BE2C (cell line): ENCODE results near the gene PRSS1.
"Not testable (repeated sequence)": the region's sequence is repeated elsewhere in the genome, so short reads cannot be mapped to it uniquely, and the experiment has no call there.

ENCODE experiments used
- DNase-seq: peaks from one replicate; pipeline ENCODE4 v3.0.0-alpha.2; 2020
- H3K27me3 ChIP-seq: fragments of 250-450 bp; sonication (Bioruptor Pico); 2 replicates; pipeline ENCODE4 v1.5.1; 2020; ENCODE audit warnings: mild to moderate bottlenecking
- H3K36me3 ChIP-seq: fragments of 250-450 bp; sonication (Bioruptor Pico); 2 replicates; pipeline ENCODE4 v1.5.1; 2020; ENCODE audit warnings: mild to moderate bottlenecking
- H3K4me1 ChIP-seq: fragments of 250-450 bp; sonication (Bioruptor Pico); 2 replicates; pipeline ENCODE4 v1.5.1; 2020
- H3K4me3 ChIP-seq: 2 replicates; pipeline ENCODE4 v1.5.1; 2011; ENCODE audit warnings: low read depth, low read length
- H3K9me3 ChIP-seq: fragments of 250-450 bp; sonication (Bioruptor Pico); 2 replicates; pipeline ENCODE4 v1.5.1; 2020
- TF ChIP-seq, protein P1 (sequence below): IDR thresholded peaks from 2 replicates; pipeline ENCODE4 v1.5.1; 2012; ENCODE audit warnings: mild to moderate bottlenecking, low read depth, low read length

Gene PRSS1

DNA sequence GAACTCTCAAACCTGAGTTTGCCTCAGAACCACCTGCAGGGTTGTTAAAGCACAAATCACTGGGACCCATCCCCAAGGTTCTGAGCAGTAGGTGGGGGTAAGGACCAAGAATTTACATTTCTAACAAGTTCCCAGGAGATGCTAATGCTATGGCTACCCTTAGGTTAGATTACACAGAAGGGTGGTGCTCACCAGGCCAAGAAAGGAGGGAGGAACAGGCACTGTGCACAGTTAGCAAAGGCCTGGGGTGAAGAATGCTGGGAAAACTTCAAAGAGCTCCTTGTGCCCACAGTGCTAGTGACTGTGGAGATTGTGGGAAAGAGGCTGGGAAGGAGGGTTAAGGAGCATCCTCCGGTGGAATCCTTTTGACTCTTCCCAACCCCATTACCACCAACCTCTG lies 12.8 kb downstream of the PRSS1 start:
- Histone ChIP-seq H3K9me3 (no peaks in the 10 kb centered on the region), H3K4me3 (no peak overlapping the region), H3K36me3 (no peaks in the 10 kb centered on the region), H3K27me3 (no peaks in the 10 kb centered on the region), H3K4me1 (no peaks in the 10 kb centered on the region)
- DNase-seq, result no peak
- TF ChIP-seq, protein P1, sequence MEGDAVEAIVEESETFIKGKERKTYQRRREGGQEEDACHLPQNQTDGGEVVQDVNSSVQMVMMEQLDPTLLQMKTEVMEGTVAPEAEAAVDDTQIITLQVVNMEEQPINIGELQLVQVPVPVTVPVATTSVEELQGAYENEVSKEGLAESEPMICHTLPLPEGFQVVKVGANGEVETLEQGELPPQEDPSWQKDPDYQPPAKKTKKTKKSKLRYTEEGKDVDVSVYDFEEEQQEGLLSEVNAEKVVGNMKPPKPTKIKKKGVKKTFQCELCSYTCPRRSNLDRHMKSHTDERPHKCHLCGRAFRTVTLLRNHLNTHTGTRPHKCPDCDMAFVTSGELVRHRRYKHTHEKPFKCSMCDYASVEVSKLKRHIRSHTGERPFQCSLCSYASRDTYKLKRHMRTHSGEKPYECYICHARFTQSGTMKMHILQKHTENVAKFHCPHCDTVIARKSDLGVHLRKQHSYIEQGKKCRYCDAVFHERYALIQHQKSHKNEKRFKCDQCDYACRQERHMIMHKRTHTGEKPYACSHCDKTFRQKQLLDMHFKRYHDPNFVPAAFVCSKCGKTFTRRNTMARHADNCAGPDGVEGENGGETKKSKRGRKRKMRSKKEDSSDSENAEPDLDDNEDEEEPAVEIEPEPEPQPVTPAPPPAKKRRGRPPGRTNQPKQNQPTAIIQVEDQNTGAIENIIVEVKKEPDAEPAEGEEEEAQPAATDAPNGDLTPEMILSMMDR, result no peak

DNA sequence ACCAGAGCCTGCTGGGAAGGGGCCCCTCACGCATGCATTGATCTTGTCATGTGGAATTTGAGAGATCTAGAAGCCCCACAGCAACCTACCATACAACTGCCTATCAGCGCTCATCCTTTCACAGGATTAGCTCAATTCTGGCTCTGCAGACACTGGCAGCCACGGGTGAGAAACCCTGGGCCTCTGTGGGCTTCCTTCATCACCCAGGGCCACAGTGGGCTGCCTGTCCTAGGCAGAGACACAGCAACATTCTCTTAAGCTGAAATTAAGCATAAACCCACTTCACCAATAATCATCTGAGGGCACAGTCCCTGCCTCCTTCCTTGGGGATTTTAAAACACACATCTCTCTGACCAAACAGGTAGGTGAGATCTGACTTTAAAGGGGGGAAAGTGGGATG lies 18.2 kb downstream of the PRSS1 start:
- no peaks in the 10 kb centered on the region for H3K36me3 ChIP-seq

DNA sequence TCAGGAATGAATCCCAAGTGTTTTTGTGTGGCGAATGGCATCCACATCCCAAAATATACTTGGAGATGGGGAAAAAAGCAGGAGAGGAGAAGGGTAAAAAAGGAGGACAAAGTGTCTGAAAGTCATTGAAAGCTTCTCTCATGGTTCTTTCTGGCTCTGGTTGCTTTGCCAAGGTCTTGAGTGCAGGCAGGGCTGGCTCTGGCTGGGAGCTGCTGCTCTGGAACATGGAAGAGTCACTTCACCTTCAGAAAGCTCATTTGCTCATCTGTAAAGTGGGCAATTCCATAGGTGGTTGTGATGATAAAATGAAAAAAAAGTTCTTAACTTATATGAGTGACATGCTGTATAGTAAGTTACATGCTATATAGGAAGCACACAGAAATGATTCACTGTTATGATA lies 18.6 kb downstream of the PRSS1 start:
- TF ChIP-seq, protein P1, result no peak
- no peak for DNase-seq
- Histone ChIP-seq H3K9me3 (no peaks in the 10 kb centered on the region), H3K36me3 (no peaks in the 10 kb centered on the region), H3K4me3 (no peak overlapping the region), H3K27me3 (no peaks in the 10 kb centered on the region), H3K4me1 (no peaks in the 10 kb centered on the region)

More for the DNA sequence above, 18.2 kb downstream of the PRSS1 start:
- DNase-seq, result no peak
- H3K4me3 ChIP-seq, result no peak overlapping the region
- no peaks in the 10 kb centered on the region for H3K4me1 ChIP-seq
- TF ChIP-seq, protein P1, result no peak
- H3K27me3 ChIP-seq, result no peaks in the 10 kb centered on the region
- H3K9me3 ChIP-seq, result no peaks in the 10 kb centered on the region

DNA sequence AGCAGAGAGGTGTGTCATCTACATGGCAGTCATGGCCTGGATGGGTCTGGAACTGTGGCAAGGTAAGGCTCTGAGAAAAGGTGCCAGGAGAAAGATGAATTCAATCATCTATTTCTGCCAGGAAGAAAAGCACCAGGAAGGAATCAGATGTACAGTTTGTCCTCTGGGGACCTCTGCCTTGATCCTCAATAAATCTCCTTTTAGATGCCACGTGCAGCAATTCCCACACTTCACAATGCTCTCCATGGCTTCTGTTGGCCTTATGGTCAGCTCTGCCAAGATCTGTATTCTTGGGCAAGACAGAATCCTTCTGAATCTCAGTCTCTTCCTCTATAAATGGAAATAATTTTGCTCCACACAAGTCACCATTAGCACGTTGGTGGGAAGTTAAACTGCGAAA lies 19.6 kb downstream of the PRSS1 start:
- not testable (repeated sequence) for H3K4me3 ChIP-seq, H3K36me3 ChIP-seq, H3K9me3 ChIP-seq, H3K27me3 ChIP-seq, H3K4me1 ChIP-seq, DNase-seq

DNA sequence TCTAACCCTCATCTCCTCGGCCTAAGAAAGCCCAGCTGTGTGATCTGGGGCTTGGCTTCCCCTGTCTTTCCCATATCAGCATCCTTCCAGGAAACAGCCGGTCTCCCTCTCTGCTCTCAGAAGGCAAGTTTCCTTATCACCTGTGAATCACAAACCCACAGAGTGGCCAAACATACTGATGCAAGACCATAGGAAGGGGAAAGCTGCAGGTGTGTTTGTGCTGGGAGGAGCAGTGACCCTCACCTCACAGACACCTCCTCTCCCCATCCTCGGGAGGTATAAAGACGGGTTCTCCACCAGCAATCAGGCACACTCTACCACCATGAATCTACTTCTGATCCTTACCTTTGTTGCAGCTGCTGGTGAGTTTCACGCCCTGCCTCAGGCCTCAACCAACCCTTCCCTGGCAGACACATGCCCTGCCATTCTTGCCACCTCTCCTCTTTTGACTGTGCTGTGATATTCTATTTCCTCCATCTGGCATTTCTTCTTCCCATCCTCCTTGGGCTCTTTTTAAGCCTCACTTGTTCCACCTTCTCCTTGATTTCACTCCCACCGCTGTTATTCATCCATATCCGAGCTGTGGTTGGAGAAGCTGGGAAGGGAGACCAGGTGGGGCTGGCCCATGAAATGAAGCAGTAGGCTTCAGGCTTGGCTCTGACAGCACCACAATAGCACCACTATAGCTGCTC lies 21.5 kb downstream of the PRSS1 start, which contains the start of gene PRSS2:
TSS of gene PRSS2 (plus strand) at position 310 of the 692 bp plus-strand sequence. CDS start at position 323, 13 bp downstream.
- DNase-seq, result no peak

DNA sequence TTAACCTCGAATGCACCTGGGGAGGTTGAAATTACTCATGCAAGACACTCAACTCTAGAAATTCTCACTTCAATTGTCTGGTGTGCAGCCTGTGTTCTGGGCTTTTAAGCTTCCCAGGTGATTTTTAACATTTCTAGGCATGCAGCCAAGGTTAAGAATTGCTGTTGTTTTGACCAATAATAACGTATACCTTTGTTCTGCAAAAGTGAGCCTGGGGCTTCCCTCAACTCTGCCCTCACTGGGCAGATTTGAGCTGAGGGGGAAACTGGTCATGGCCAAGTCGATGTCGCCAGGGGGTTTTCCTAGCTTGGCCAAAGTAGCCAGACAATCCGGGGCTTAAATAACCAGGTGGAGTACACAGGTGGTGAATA lies 22.1 kb downstream of the PRSS1 start:
- DNase-seq, result no peak
- TF ChIP-seq, protein P1, result no peak
- Histone ChIP-seq H3K9me3 (no peaks in the 10 kb centered on the region), H3K4me1 (no peaks in the 10 kb centered on the region), H3K27me3 (no peaks in the 10 kb centered on the region), H3K4me3 (no peak overlapping the region), H3K36me3 (no peaks in the 10 kb centered on the region)

More for the DNA sequence above, 21.5 kb downstream of the PRSS1 start, which contains the start of gene PRSS2:
- Histone ChIP-seq H3K4me3 (no peak within 1 kb of the TSS), H3K9me3 (no peaks in the 10 kb centered on the region), H3K36me3 (no peaks in the 10 kb centered on the region), H3K4me1 (no peaks in the 10 kb centered on the region), H3K27me3 (no peaks in the 10 kb centered on the region)
- TF ChIP-seq, protein P1, result no peak
